RWPE2 (cell line): ENCODE measurements around the gene DCAF6.

Experiments
- ATAC-seq: fragments of 200-7000 bp; cut with Tn5 transposase; 3 replicates; pipeline ENCODE4 v1.9.1; 2021; ENCODE audit warnings: low read depth
- DNase-seq: peaks from one replicate; pipeline ENCODE4 v3.0.0-alpha.2; 2020; ENCODE audit warnings: low spot score
- H3K27ac ChIP-seq: fragments of 450-650 bp; 2 replicates; pipeline ENCODE4 v1.5.1; 2017; ENCODE audit warnings: mild to moderate bottlenecking; ENCODE audit not compliant: poor library complexity, severe bottlenecking
- H3K27me3 ChIP-seq: fragments of 250-450 bp; sonication (Bioruptor Pico); 2 replicates; pipeline ENCODE4 v1.5.1; 2021; ENCODE audit warnings: mild to moderate bottlenecking, moderate library complexity; ENCODE audit not compliant: insufficient read depth, poor library complexity, severe bottlenecking
- H3K36me3 ChIP-seq: fragments of 250-450 bp; sonication (Bioruptor Pico); 2 replicates; pipeline ENCODE4 v1.5.1; 2020; ENCODE audit warnings: low read depth, mild to moderate bottlenecking, moderate library complexity
- H3K4me1 ChIP-seq: fragments of 250-450 bp; sonication (Bioruptor Pico); 2 replicates; pipeline ENCODE4 v1.5.1; 2021; ENCODE audit warnings: mild to moderate bottlenecking, moderate library complexity; ENCODE audit not compliant: insufficient read depth, poor library complexity, severe bottlenecking
- H3K4me3 ChIP-seq: fragments of 250-450 bp; sonication (Bioruptor Pico); 2 replicates; pipeline ENCODE4 v1.5.1; 2021; ENCODE audit warnings: mild to moderate bottlenecking, moderate library complexity; ENCODE audit not compliant: severe bottlenecking
- H3K9me3 ChIP-seq: fragments of 250-450 bp; sonication (Bioruptor Pico); 2 replicates; pipeline ENCODE4 v1.5.1; 2021; ENCODE audit warnings: mild to moderate bottlenecking, moderate library complexity; ENCODE audit not compliant: severe bottlenecking
- TF ChIP-seq, protein P1 (sequence below): fragments of 450-650 bp; IDR thresholded peaks from one replicate; pipeline ENCODE4 v1.5.1; 2017; ENCODE audit warnings: mild to moderate bottlenecking, moderate library complexity; ENCODE audit not compliant: poor library complexity, severe bottlenecking

Gene DCAF6

DNA sequence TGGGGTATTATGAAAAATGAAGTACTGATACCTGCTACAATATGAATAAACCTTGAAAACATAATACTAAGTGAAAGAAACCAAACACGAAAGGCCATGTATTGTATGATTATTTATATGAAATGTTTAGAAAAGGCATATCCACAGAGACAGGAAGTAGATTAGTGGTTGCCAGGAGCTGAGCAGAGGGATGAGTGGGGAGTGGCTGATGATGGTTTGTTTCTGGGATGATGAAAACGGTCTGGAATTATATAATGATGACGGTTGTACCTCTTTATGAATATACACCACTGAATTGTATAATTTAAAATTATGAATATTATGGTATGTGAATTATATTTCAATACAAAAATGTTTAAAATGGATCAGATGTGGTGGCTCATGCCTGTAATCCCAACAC, 64.2 kb downstream of the DCAF6 start:
- H3K4me1 ChIP-seq: no peaks in the 10 kb centered on the region
- H3K27me3 ChIP-seq: no peaks in the 10 kb centered on the region
- H3K9me3 ChIP-seq: no peaks in the 10 kb centered on the region
- H3K4me3 ChIP-seq: no peak overlapping the region
- ATAC-seq (no peak), DNase-seq (no peak)
- TF ChIP-seq, protein P1, sequence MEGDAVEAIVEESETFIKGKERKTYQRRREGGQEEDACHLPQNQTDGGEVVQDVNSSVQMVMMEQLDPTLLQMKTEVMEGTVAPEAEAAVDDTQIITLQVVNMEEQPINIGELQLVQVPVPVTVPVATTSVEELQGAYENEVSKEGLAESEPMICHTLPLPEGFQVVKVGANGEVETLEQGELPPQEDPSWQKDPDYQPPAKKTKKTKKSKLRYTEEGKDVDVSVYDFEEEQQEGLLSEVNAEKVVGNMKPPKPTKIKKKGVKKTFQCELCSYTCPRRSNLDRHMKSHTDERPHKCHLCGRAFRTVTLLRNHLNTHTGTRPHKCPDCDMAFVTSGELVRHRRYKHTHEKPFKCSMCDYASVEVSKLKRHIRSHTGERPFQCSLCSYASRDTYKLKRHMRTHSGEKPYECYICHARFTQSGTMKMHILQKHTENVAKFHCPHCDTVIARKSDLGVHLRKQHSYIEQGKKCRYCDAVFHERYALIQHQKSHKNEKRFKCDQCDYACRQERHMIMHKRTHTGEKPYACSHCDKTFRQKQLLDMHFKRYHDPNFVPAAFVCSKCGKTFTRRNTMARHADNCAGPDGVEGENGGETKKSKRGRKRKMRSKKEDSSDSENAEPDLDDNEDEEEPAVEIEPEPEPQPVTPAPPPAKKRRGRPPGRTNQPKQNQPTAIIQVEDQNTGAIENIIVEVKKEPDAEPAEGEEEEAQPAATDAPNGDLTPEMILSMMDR: no peak
- H3K27ac ChIP-seq: no peak overlapping the region
- H3K36me3 ChIP-seq: peaks cover 62% of the 10 kb centered on the region

DNA sequence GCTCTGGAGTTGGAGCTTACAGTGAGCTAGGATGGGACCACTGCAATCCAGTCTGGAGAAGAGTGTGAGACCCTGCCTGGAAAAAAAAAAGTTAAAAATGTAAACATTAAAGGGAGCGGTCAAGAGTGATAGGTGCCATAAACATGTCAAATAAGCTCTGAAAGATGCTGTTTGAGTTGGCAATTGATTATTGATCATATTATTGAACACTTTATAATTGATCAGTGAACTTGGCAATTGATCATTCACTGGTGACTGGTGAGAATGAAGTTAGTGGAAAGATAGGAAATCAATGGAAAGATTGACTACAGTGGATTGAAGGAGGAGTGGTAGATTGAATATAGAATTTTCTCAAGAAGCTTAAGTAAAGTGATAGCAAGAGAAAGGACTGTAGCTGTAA, 64.7 kb downstream of the DCAF6 start:
- TF ChIP-seq, protein P1: no peak
- H3K27me3 ChIP-seq: no peaks in the 10 kb centered on the region
- no peaks in the 10 kb centered on the region for H3K9me3 ChIP-seq
- no peak overlapping the region for H3K27ac ChIP-seq
- ATAC-seq (no peak), DNase-seq (no peak)
- peaks cover 67% of the 10 kb centered on the region for H3K36me3 ChIP-seq
- H3K4me1 ChIP-seq: no peaks in the 10 kb centered on the region
- H3K4me3 ChIP-seq: no peak overlapping the region

DNA sequence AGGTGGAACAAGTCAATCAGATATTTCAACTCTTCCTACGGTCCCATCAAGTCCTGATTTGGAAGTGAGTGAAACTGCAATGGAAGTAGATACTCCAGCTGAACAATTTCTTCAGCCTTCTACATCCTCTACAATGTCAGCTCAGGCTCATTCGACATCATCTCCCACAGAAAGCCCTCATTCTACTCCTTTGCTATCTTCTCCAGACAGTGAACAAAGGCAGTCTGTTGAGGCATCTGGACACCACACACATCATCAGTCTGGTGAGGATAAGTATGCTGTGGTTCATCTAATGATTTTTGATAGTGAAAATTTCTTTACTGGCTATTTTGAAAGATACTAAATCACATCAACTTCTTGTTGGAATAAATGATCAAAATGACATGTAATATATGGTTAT, 68.0 kb downstream of the DCAF6 start:
- Histone ChIP-seq H3K4me3 (no peak overlapping the region), H3K27ac (no peak overlapping the region), H3K4me1 (no peaks in the 10 kb centered on the region), H3K9me3 (no peaks in the 10 kb centered on the region), H3K36me3 (peaks cover 54% of the 10 kb centered on the region), H3K27me3 (no peaks in the 10 kb centered on the region)
- ATAC-seq: no peak
- no peak for DNase-seq
- TF ChIP-seq, protein P1: no peak

DNA sequence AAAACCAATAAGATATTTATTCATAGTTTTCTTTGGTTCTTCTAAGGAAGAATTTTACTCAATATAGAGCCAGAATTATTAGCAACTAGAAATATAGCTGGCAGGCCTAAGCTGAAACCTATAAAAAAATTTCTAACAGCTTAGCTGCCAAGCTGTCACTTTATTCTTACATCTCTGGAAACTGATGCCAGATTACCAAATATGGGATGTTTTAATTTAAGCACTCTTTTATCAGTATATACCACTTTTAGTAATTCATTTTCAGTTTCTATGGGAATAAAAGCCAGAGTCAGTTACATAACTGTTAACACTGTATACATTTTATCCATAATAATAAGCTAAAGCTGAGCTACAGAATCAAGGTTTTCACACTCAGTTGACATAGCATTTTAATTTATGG, 69.0 kb downstream of the DCAF6 start:
- ATAC-seq (no peak), DNase-seq (no peak)
- Histone ChIP-seq H3K4me1 (no peaks in the 10 kb centered on the region), H3K27ac (no peak overlapping the region), H3K4me3 (no peak overlapping the region), H3K27me3 (no peaks in the 10 kb centered on the region), H3K9me3 (no peaks in the 10 kb centered on the region), H3K36me3 (peaks cover 61% of the 10 kb centered on the region)
- TF ChIP-seq, protein P1: no peak

DNA sequence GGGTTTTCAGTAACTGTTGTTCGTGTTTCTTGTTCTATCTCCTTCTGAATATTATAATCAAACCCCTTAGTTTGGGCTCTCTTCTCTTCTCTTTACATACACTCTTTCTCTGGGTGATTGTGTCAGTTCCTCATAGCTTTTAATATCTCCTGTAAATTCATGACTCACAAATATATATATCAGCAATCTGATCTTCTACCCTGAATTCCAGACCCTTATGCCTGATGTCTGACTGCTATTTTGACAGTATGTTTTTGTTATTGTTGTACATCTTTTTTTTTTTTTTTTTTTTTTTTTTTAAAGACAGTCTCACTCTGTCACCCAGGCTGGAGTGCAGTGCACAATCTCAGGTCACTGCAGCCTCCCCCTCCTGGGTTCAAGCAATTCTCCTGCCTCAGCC, 71.2 kb downstream of the DCAF6 start:
- no peaks in the 10 kb centered on the region for H3K27me3 ChIP-seq
- H3K9me3 ChIP-seq: no peaks in the 10 kb centered on the region
- H3K27ac ChIP-seq: no peak overlapping the region
- no peak overlapping the region for H3K4me3 ChIP-seq
- TF ChIP-seq, protein P1: no peak
- no peak for DNase-seq
- ATAC-seq: no peak
- peaks cover 53% of the 10 kb centered on the region for H3K36me3 ChIP-seq
- H3K4me1 ChIP-seq: no peaks in the 10 kb centered on the region
